ENCODE measurements around the gene FBXO7. TPM values are rescaled to one million over a fixed set of nuclear protein-coding genes. Genes with fewer than 3 reads are reported as not detected.

Gene FBXO7
- total and polyA plus RNA-seq, 2 of the 4 experiments (the other 2 are of a cell fraction) = 71.5 TPM

DNA sequence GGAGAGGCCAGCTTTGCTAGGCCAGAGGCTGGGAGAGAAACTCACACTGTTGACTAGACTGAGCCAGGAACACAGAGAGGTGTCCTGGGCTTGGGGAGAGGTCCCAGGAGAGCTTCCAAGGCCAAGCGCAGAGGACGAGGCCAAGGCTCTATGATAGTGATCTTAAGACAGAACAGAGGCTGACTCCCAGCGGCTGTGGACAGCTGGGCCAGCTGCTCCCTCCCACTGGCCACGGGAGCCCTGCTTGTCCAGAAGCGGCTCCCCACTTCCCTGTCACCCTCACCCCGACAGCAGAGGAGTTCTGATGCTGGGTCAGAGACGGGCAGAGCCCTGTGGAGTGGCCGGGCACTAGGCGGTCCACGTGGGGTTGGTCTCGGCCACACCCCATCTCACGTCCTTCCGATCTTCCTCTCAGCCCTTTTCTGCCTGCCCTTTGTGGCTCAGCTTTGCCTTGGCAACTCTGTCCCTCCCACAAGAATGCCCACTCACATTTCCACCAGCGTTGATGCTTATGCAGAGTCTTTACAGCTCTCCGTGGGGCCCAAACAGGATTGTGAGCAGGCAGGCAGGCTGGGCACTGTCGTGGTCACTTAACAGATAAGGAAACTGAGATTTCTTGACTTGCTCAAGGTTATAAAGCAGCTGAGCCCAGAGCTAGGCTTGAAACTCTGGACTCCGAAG lies 68.2 kb downstream of the FBXO7 start:
- DNase-seq (no peak), ATAC-seq (ENCODE audit: low read depth) (no peak)
- in situ Hi-C loops (cut with MboI; ENCODE audit: low sequenced_read_pairs) = no loop called here
- H3K27ac ChIP-seq (ENCODE audit: insufficient read depth, low read length) = no peak overlapping the region
- peaks cover 21% of the 10 kb centered on the region for H3K4me1 ChIP-seq (ENCODE audit: control insufficient read depth, insufficient read depth, low read length)
- peak overlapping the region; percentile 52 for H2BK120ac ChIP-seq (ENCODE audit: low read depth, low read length)
- ChIA-PET CTCF (interaction anchor here (0.7 kb wide), 1 partner anchor 11 kb away, joined by 3 read pairs; no protein-coding TSS in a partner anchor), POLR2A (ENCODE audit: unreplicated experiment) (interaction anchor here (1.3 kb wide), 1 partner anchor 10 kb away, joined by 5 read pairs; no protein-coding TSS in a partner anchor)
- peak overlapping the region; percentile 48 for H2BK5ac ChIP-seq (ENCODE audit: low read depth, low read length, poor library complexity, severe bottlenecking)
- peak overlapping the region in 1 of 2 experiments; percentile 8; a peak in 1 of 4 replicates for H4K8ac ChIP-seq (ENCODE audit: low read depth in 2 of 2, low read length in 2 of 2)
- no peak overlapping the region for H3K56ac ChIP-seq (ENCODE audit: extremely low read depth, insufficient read depth, low read length)
- no peak overlapping the region for H3K4me3 ChIP-seq (ENCODE audit: insufficient read depth, low read depth, low read length)
- peaks cover 16% of the 10 kb centered on the region for H3K9me1 ChIP-seq (ENCODE audit: insufficient read depth, low read length)
- 91% methylated on average over 7 of the region's 17 CpGs; no CpG with 5 or more reads in 1 of the 2 experiments for WGBS, 2 experiments (ENCODE audit: extremely low coverage in 2 of 2, insufficient read length in 1 of 2)
- peak overlapping the region; percentile 62 for H3K18ac ChIP-seq (ENCODE audit: low read depth, low read length)
- peak overlapping the region; percentile 91 for H2AK5ac ChIP-seq (ENCODE audit: low read depth, low read length)
- peaks cover 2% of the 10 kb centered on the region; the same call in 1 of the 2 replicates for H3K9me3 ChIP-seq (ENCODE audit: control insufficient read depth, insufficient read depth, low read length)
- H3K36me3 ChIP-seq (ENCODE audit: control insufficient read depth, insufficient read depth, low read length) = no peaks in the 10 kb centered on the region
- no TSS peak for BruUV-seq (replicated peaks)
- H3K79me1 ChIP-seq (ENCODE audit: low read depth in 1 of 2, low read length in 2 of 2) = no peaks in the 10 kb centered on the region
- peak overlapping the region; percentile 37 for H2AFZ ChIP-seq (replicated peaks; ENCODE audit: low read length, poor library complexity)
- no peak for TF ChIP-seq CEBPB (IDR thresholded peaks at IDR 0.05; ENCODE audit: low read depth, low read length)
- no peak for TF ChIP-seq USF2 (IDR thresholded peaks at IDR 0.05; ENCODE audit: low read depth, low read length)
- intact Hi-C loops (cut with micrococcal nuclease) = no loop called here
- no peak overlapping the region for H3K9ac ChIP-seq (ENCODE audit: low read depth, low read length)
- no peaks in the 10 kb centered on the region for H4K20me1 ChIP-seq (ENCODE audit: insufficient read depth, low read length)
- no peak overlapping the region for H3K14ac ChIP-seq (replicated peaks; ENCODE audit: low read depth, low read length)
- peak overlapping the region; percentile 15; the same call in 1 of the 2 replicates for H4K91ac ChIP-seq (ENCODE audit: insufficient read depth, low read depth, low read length)
- H3K27me3 ChIP-seq (ENCODE audit: control insufficient read depth, insufficient read depth, low read length) = peaks cover 6% of the 10 kb centered on the region; the same call in 1 of the 2 replicates
- H2AK9ac ChIP-seq (replicated peaks; ENCODE audit: low read depth, low read length, poor library complexity) = no peak overlapping the region
- H4K5ac ChIP-seq (ENCODE audit: low read depth, low read length) = peak overlapping the region; percentile 44; the same call in 1 of the 2 replicates
- H2BK15ac ChIP-seq (ENCODE audit: low read depth, low read length) = peak overlapping the region; percentile 38; the same call in 2 of the 3 replicates
- no peak overlapping the region for H3K23ac ChIP-seq (ENCODE audit: low read depth, low read length)
- no peak overlapping the region for H3K4me2 ChIP-seq (ENCODE audit: low read depth, low read length)
- peak overlapping the region; percentile 25; the same call in 1 of the 2 replicates for H3K4ac ChIP-seq (ENCODE audit: low read depth, low read length)
- dilution Hi-C loops (cut with HindIII; ENCODE audit: low sequenced_read_pairs, unreplicated experiment) = no loop called here
- peak overlapping the region; percentile 20; the same call in 1 of the 2 replicates for H2BK20ac ChIP-seq (ENCODE audit: low read depth, low read length)
